Caco-2 (cell line): ENCODE results near the gene CLEC2L. TPM values are rescaled to one million over a fixed set of nuclear protein-coding genes. Genes with fewer than 3 reads are reported as not detected.

Source experiments
- BruUV-seq: library from RNA; stranded (reverse); fragments of 400-500 nt; replicated peaks from 2 replicates; lab custom pipeline; 2021; lab: Mats Ljungman, UMichigan
- CTCF ChIA-PET: fragments of 300-600 bp; sonication (Branson Sonifier 250); formaldehyde crosslinking; loops from one replicate; lab custom pipeline; 2022; ENCODE audit warnings: antibody characterized with exemption; lab: Charles Lee
- POLR2A ChIA-PET: fragments of 300-600 bp; sonication (Branson Sonifier 250); formaldehyde crosslinking; loops from one replicate; lab custom pipeline; 2022; ENCODE audit warnings: antibody characterized with exemption; lab: Charles Lee
- DNase-seq, 2 experiments: peaks; one replicate each; pipeline versions ENCODE4 v3.0.0 to v3.0.0-alpha.2; 2020 to 2022
- H3K27me3 ChIP-seq: replicated peaks from 2 replicates; pipeline ENCODE4 v1.6.0; 2011; ENCODE audit warnings: low read length; ENCODE audit not compliant: control insufficient read depth, insufficient read depth
- H3K36me3 ChIP-seq: 2 replicates; pipeline ENCODE4 v1.5.1; 2011; ENCODE audit warnings: low read length; ENCODE audit not compliant: control insufficient read depth, insufficient read depth
- H3K4me1 ChIP-seq: fragments of 250-450 bp; sonication (Bioruptor Pico); 2 replicates; pipeline ENCODE4 v1.5.1; 2020; ENCODE audit warnings: mild to moderate bottlenecking
- H3K4me3 ChIP-seq: 2 replicates; pipeline ENCODE4 v1.5.1; 2011; ENCODE audit warnings: low read depth, mild to moderate bottlenecking, control low read depth, low read length
- H3K9me3 ChIP-seq: fragments of 250-450 bp; sonication (Bioruptor Pico); 2 replicates; pipeline ENCODE4 v1.5.1; 2020; ENCODE audit warnings: mild to moderate bottlenecking, moderate library complexity
- H3K27ac Mint-ChIP-seq: one replicate; pipeline ENCODE4 v1.8.0; 2022; ENCODE audit warnings: mixed read lengths; ENCODE audit not compliant: unreplicated experiment
- H3K27me3 Mint-ChIP-seq: one replicate; pipeline ENCODE4 v1.8.0; 2022; ENCODE audit warnings: mixed read lengths; ENCODE audit not compliant: insufficient read depth, unreplicated experiment
- H3K36me3 Mint-ChIP-seq: one replicate; pipeline ENCODE4 v1.8.0; 2022; ENCODE audit warnings: mild to moderate bottlenecking, mixed read lengths; ENCODE audit not compliant: insufficient read depth, unreplicated experiment
- H3K4me1 Mint-ChIP-seq: one replicate; pipeline ENCODE4 v1.8.0; 2022; ENCODE audit warnings: low read depth, mixed read lengths; ENCODE audit not compliant: unreplicated experiment
- H3K4me3 Mint-ChIP-seq: one replicate; pipeline ENCODE4 v1.8.0; 2022; ENCODE audit warnings: mild to moderate bottlenecking, moderate library complexity, mixed read lengths; ENCODE audit not compliant: unreplicated experiment
- H3K9me3 Mint-ChIP-seq: one replicate; pipeline ENCODE4 v1.8.0; 2022; ENCODE audit warnings: mixed read lengths; ENCODE audit not compliant: unreplicated experiment
- intact Hi-C: fragments of 100-400 bp; cut with micrococcal nuclease; formaldehyde crosslinking; loops from one replicate; pipeline ENCODE4 v1.10.0; 2022; ENCODE audit not compliant: unreplicated experiment
- total RNA-seq: library from RNA; stranded (reverse); gene quantifications from 2 replicates; pipeline ENCODE4 v1.2.3, GENCODE V29; 2022
- TF ChIP-seq, protein P1 (sequence below), 2 experiments: fragments of 200-600 bp in 1 of 2; IDR thresholded peaks; 1 replicate in 1 of 2; 2 replicates in 1 of 2; pipeline versions ENCODE4 v1.5.1 to v1.8.0; 2011 to 2022; ENCODE audit warnings: antibody characterized with exemption in 1 of 2, control low read depth in 1 of 2, inconsistent platforms in 1 of 2, low read depth in 1 of 2, low read length in 1 of 2, mild to moderate bottlenecking in 1 of 2, moderate library complexity in 1 of 2; ENCODE audit not compliant: insufficient read depth in 1 of 2, severe bottlenecking in 1 of 2, unreplicated experiment in 1 of 2

The CLEC2L gene
- total RNA-seq, 1 experiment from 2014 or later = not detected

DNA sequence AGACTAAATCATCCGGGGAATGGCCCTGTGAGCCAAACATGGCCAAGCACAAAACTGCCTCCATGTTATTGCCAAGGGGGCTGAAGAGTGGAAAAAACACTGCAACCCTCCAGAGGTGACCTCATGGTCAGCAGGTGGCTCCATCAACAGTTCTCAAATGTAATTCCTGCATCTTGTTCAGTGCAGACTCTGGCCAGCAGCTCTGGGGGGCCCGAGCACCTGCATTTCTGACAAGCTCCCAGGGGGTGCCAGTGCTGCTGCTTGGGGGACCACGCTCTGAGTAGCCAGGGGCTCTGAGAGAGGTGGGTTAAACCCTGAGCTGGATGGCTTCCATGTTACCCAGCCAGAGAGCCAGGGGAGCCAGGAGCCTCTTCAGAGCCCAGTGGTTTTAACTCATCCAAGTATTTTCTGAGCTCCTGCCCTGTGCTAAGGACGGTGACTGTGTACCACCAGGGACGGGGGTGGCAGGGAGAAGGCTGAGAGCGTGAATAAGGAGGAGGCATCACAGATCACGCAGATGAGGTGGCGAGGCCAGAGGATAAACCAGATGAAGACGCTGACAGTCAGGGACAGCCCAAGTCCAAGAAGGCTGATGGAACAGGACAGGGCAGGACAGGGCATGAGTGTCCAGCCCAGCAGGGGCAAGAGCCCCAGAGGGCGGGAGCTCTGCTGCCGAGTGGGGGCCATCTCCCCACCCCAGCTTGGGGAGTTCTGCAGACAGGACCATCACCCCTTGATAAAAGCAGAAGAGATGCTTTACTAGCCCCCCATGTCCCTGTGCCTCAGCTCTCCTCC lies 52.9 kb downstream of the CLEC2L start:
- Mint-ChIP-seq H3K4me3 (no peak overlapping the region), H3K4me1 (no peaks in the 10 kb centered on the region), H3K27ac (no peak overlapping the region), H3K36me3 (peaks cover 7% of the 10 kb centered on the region), H3K9me3 (no peaks in the 10 kb centered on the region), H3K27me3 (no peaks in the 10 kb centered on the region)
- no TSS peak for BruUV-seq
- no peak for DNase-seq
- Histone ChIP-seq H3K27me3 (no peaks in the 10 kb centered on the region), H3K4me1 (no peaks in the 10 kb centered on the region), H3K9me3 (no peaks in the 10 kb centered on the region), H3K36me3 (no peaks in the 10 kb centered on the region; the same call in 1 of the 2 replicates), H3K4me3 (no peak overlapping the region)
- CTCF ChIA-PET = no interaction called here
- TF ChIP-seq, protein P1, sequence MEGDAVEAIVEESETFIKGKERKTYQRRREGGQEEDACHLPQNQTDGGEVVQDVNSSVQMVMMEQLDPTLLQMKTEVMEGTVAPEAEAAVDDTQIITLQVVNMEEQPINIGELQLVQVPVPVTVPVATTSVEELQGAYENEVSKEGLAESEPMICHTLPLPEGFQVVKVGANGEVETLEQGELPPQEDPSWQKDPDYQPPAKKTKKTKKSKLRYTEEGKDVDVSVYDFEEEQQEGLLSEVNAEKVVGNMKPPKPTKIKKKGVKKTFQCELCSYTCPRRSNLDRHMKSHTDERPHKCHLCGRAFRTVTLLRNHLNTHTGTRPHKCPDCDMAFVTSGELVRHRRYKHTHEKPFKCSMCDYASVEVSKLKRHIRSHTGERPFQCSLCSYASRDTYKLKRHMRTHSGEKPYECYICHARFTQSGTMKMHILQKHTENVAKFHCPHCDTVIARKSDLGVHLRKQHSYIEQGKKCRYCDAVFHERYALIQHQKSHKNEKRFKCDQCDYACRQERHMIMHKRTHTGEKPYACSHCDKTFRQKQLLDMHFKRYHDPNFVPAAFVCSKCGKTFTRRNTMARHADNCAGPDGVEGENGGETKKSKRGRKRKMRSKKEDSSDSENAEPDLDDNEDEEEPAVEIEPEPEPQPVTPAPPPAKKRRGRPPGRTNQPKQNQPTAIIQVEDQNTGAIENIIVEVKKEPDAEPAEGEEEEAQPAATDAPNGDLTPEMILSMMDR (IDR thresholded peaks at IDR 0.05; ENCODE audit: insufficient read depth in 1 of 2, low read depth in 1 of 2, low read length in 1 of 2, severe bottlenecking in 1 of 2, unreplicated experiment in 1 of 2) = no peak
- POLR2A ChIA-PET = no interaction called here
- intact Hi-C loops = no loop called here

DNA sequence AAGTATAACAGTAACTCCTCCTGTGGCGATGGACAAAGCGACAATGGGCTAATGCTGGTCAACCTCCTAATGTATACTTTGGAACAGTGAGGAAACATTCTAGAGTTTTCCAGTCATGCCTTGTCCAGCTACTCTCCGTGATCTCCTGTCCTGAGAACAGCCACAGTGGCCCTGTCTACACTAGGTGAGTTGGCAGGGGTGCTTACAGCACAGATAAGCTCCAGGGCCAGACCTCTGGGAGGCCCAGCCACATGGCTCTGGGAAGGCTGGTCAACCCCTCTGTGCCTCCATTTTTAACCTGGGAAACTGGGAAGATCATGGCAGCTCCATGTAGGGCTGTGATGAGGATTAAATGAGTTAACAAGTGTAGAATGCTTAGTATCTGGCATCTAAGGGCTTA lies 57.0 kb downstream of the CLEC2L start:
- Mint-ChIP-seq H3K27ac (no peak overlapping the region), H3K4me1 (no peaks in the 10 kb centered on the region), H3K27me3 (no peaks in the 10 kb centered on the region), H3K36me3 (no peaks in the 10 kb centered on the region), H3K9me3 (no peaks in the 10 kb centered on the region), H3K4me3 (no peak overlapping the region)
- BruUV-seq = no TSS peak
- no peak for DNase-seq
- H3K9me3 ChIP-seq = no peaks in the 10 kb centered on the region
- intact Hi-C loops = no loop called here
- no peak overlapping the region for H3K4me3 ChIP-seq
- TF ChIP-seq, protein P1 (IDR thresholded peaks at IDR 0.05; ENCODE audit: insufficient read depth in 1 of 2, low read depth in 1 of 2, low read length in 1 of 2, severe bottlenecking in 1 of 2, unreplicated experiment in 1 of 2) = no peak
- no peaks in the 10 kb centered on the region for H3K27me3 ChIP-seq
- H3K4me1 ChIP-seq = no peaks in the 10 kb centered on the region
- H3K36me3 ChIP-seq = peaks cover 2% of the 10 kb centered on the region
- POLR2A ChIA-PET = no interaction called here
- CTCF ChIA-PET = interaction anchor here (0.5 kb wide), 1 partner anchor 527 kb away, joined by 5 read pairs; no protein-coding TSS in a partner anchor

DNA sequence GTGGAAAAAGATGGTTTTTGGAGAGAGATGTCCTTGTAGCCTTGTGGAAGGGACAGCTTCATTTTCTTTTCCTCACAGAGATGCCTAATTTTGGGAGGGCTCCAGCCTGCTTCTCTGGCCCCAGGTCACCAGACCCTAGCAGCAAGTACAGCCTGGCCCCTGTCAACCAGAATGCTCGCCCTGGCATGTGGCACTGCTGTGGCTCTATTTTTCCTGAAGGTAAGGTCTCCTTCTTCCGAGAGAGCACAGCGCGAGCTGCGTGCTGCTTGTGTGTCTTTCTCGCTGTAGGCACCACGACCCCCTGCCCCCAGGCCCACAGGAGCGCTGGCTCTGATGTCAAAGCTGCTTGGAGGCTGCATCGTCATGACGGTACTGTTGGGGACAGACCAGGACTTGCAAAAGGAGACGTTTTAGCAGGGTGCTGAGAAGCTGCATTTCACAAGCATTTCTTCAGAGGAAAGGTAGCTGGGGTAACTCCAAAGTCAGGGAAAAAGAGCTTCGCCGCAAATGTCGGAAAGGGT lies 58.7 kb downstream of the CLEC2L start:
- Mint-ChIP-seq H3K27ac (no peak overlapping the region), H3K36me3 (no peaks in the 10 kb centered on the region), H3K4me1 (no peaks in the 10 kb centered on the region), H3K27me3 (no peaks in the 10 kb centered on the region), H3K9me3 (no peaks in the 10 kb centered on the region), H3K4me3 (no peak overlapping the region)
- ChIA-PET POLR2A (no interaction called here), CTCF (interaction anchor here (1.3 kb wide), 1 partner anchor 20 kb away, joined by 3 read pairs; no protein-coding TSS in a partner anchor)
- no TSS peak for BruUV-seq
- H3K27me3 ChIP-seq = no peaks in the 10 kb centered on the region
- TF ChIP-seq, protein P1 (IDR thresholded peaks at IDR 0.05; ENCODE audit: insufficient read depth in 1 of 2, low read depth in 1 of 2, low read length in 1 of 2, severe bottlenecking in 1 of 2, unreplicated experiment in 1 of 2) = no peak
- H3K4me3 ChIP-seq = no peak overlapping the region
- no peak for DNase-seq
- H3K4me1 ChIP-seq = no peaks in the 10 kb centered on the region
- H3K9me3 ChIP-seq = no peaks in the 10 kb centered on the region
- intact Hi-C loops = no loop called here
- H3K36me3 ChIP-seq = peaks cover 2% of the 10 kb centered on the region
